Left lung (tissue), 10 donors: ENCODE results near the gene ZNF24. TPM values are rescaled to one million over a fixed set of nuclear protein-coding genes. Genes with fewer than 3 reads are reported as not detected.

Experiments
- ATAC-seq: fragments of 200-7000 bp; cut with Tn5 transposase; one replicate; pipeline ENCODE4 v1.9.1; 2020; ENCODE audit warnings: moderate library complexity
- DNase-seq, 4 donors: peaks; one replicate each; pipeline ENCODE4 v3.0.0-alpha.2; 2013 to 2020
- H3K27ac ChIP-seq, 2 donors: fragments of 200-600 bp; sonication (generic) in 1 of 2; one replicate each; pipeline versions ENCODE4 v1.5.0 to v1.8.0; 2020 to 2021
- H3K27me3 ChIP-seq, 2 donors: fragments of 200-600 bp; sonication (generic) in 1 of 2; one replicate each; pipeline versions ENCODE4 v1.5.0 to v1.8.0; 2020 to 2021
- H3K36me3 ChIP-seq, 2 donors: fragments of 200-600 bp; sonication (generic) in 1 of 2; one replicate each; pipeline versions ENCODE4 v1.5.0 to v1.8.0; 2020 to 2021
- H3K4me1 ChIP-seq, 2 donors: fragments of 200-600 bp; one replicate each; pipeline ENCODE4 v1.8.0; 2021
- H3K4me3 ChIP-seq, 2 donors: fragments of 200-600 bp; sonication (generic) in 1 of 2; one replicate each; pipeline versions ENCODE4 v1.5.0 to v1.8.0; 2020 to 2021; ENCODE audit warnings: mild to moderate bottlenecking in 1 of 2
- H3K9me3 ChIP-seq, 2 donors: fragments of 200-600 bp; sonication (generic) in 1 of 2; one replicate each; pipeline versions ENCODE4 v1.5.0 to v1.8.0; 2020 to 2021
- intact Hi-C, 2 donors: fragments of 100-400 bp; cut with DNase I; formaldehyde crosslinking; loops; one replicate each; pipeline versions ENCODE4 v1.11.2 to v1.14.2; 2022
- polyA plus RNA-seq, 6 donors: library from polyadenylated mRNA; unstranded; fragments of 120-200 nt; gene quantifications; one replicate each; pipeline ENCODE4 v1.2.1, GENCODE V29; 2013; ENCODE audit not compliant: insufficient read length in 6 of 6
- total RNA-seq, 2 donors: library from RNA; stranded (reverse); fragmentation: NEBNext Ultra II Directional; extraction: Animal tissue kit (Norgen Biotek cat#: 25700); gene quantifications; one replicate each; pipeline ENCODE4 v1.2.1, GENCODE V29; 2021
- TF ChIP-seq, protein P1 (sequence below), 2 donors: fragments of 200-600 bp; sonication (generic) in 1 of 2; IDR thresholded peaks; one replicate each; pipeline versions ENCODE4 v1.5.0 to v1.8.0; 2021; ENCODE audit warnings: antibody characterized with exemption in 2 of 2
- donor health status: DM: no; HTN: yes; CAD: no.
- donor health status: DM: no; HTN: no; CAD: no.

ZNF24 gene
- total and polyA plus RNA-seq, 8 donors: 48.9 to 68.9 (median 66.9) TPM

DNA sequence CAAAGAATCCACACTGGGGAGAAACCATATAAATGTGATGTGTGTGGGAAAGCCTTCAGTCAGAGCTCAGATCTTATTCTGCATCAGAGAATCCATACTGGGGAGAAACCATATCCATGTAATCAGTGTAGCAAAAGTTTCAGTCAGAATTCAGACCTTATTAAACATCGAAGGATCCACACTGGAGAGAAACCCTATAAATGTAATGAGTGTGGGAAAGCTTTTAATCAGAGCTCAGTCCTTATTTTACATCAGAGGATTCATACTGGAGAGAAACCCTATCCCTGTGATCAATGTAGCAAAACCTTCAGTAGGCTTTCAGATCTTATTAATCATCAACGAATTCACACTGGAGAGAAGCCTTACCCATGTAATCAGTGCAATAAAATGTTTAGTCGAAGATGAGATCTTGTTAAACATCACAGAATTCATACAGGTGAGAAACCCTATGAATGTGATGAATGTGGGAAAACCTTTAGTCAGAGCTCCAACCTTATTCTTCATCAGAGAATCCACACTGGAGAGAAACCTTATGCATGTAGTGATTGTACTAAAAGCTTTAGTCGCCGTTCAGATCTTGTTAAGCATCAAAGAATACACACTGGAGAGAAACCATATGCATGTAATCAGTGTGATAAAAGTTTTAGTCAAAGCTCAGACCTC lies 37.5 kb downstream of the ZNF24 start:
- peaks cover 7 to 99% of the 10 kb centered on the region in 2 donors for H3K9me3 ChIP-seq
- no peak for DNase-seq
- H3K4me1 ChIP-seq: no peaks in the 10 kb centered on the region
- H3K36me3 ChIP-seq: peaks cover 0 to 76% of the 10 kb centered on the region in 2 donors
- H3K27me3 ChIP-seq: no peaks in the 10 kb centered on the region
- H3K27ac ChIP-seq: no peak overlapping the region
- intact Hi-C loops: no loop called here
- TF ChIP-seq, protein P1, sequence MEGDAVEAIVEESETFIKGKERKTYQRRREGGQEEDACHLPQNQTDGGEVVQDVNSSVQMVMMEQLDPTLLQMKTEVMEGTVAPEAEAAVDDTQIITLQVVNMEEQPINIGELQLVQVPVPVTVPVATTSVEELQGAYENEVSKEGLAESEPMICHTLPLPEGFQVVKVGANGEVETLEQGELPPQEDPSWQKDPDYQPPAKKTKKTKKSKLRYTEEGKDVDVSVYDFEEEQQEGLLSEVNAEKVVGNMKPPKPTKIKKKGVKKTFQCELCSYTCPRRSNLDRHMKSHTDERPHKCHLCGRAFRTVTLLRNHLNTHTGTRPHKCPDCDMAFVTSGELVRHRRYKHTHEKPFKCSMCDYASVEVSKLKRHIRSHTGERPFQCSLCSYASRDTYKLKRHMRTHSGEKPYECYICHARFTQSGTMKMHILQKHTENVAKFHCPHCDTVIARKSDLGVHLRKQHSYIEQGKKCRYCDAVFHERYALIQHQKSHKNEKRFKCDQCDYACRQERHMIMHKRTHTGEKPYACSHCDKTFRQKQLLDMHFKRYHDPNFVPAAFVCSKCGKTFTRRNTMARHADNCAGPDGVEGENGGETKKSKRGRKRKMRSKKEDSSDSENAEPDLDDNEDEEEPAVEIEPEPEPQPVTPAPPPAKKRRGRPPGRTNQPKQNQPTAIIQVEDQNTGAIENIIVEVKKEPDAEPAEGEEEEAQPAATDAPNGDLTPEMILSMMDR (IDR thresholded peaks at IDR 0.05): no peak
- no peak overlapping the region for H3K4me3 ChIP-seq
- no peak for ATAC-seq

DNA sequence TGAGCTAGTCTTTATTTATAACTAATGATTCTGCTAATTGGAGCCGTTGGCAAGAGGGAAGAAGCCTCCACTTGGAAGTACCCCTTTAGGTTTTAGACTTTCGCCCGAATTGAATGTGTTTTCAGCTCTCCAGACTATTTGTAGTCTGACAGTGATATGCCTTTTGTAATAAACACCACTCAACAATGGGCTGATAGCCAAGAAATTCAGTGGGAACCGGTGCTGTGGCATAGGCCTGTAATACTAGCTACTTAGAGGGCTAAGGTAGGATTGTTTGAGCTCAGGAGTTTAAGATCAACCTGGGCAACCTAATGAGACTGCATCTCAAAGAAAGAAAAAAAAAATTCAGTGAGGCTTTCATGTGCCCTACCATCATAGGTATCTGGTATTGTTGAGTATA lies 40.6 kb downstream of the ZNF24 start:
- H3K4me3 ChIP-seq: no peak overlapping the region
- TF ChIP-seq, protein P1 (IDR thresholded peaks at IDR 0.05): no peak
- no peak overlapping the region for H3K27ac ChIP-seq
- peaks cover 7 to 100% of the 10 kb centered on the region in 2 donors for H3K9me3 ChIP-seq
- H3K27me3 ChIP-seq: no peaks in the 10 kb centered on the region
- peaks cover 0 to 84% of the 10 kb centered on the region in 2 donors for H3K36me3 ChIP-seq
- ATAC-seq: no peak
- no peaks in the 10 kb centered on the region for H3K4me1 ChIP-seq
- intact Hi-C loops: no loop called here
- DNase-seq: no peak

DNA sequence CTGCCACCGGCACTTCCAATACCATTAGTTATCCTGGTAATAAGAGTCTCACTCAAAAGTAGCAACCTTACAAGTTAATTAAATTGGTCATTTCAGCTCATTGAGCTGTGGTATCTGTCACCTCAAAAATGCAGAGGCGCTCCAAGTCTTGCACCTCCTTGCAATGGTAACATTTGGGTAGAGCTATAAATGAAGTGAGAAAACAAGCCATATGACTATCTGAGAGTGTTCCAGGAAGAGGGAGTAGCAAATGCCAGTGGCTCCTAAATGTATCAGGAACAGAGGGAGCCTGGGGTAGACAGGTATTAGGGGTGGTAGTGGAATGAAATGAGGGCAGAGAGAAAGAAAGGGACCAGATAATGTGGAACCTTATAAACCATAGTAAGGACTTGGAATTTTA lies 48.2 kb downstream of the ZNF24 start:
- peaks cover 0 to 30% of the 10 kb centered on the region in 2 donors for H3K9me3 ChIP-seq
- H3K4me3 ChIP-seq: no peak overlapping the region
- H3K27ac ChIP-seq: no peak overlapping the region
- TF ChIP-seq, protein P1 (IDR thresholded peaks at IDR 0.05): no peak
- H3K36me3 ChIP-seq: peaks cover 0 to 37% of the 10 kb centered on the region in 2 donors
- no peak for DNase-seq
- no peaks in the 10 kb centered on the region for H3K27me3 ChIP-seq
- intact Hi-C loops: no loop called here
- H3K4me1 ChIP-seq: peaks cover 4 to 14% of the 10 kb centered on the region in 2 donors
- ATAC-seq: no peak

GRCh38 chr18:35291166-35291565 lies 53.1 kb downstream of the ZNF24 start:
- intact Hi-C loops: loop anchor here in 1 of 2 donors (5.0 kb wide), 1 partner anchor 51 kb away; the partner anchor contains the start of gene ZNF24
- TF ChIP-seq, protein P1 (IDR thresholded peaks at IDR 0.05): no peak

GRCh38 chr18:35290094-35290735 lies 54.0 kb downstream of the ZNF24 start, which contains the start of gene ZSCAN30:
Gene ZSCAN30, minus strand, starts transcription at chr18:35290229. Its CDS starts 25,877 bp downstream, at chr18:35264352.
- intact Hi-C loops: loop anchor here in 1 of 2 donors (5.0 kb wide), 1 partner anchor 52 kb away; the partner anchor contains the start of gene ZNF24
- Histone ChIP-seq H3K27ac (peak within 1 kb of the TSS; percentile 80 to 85), H3K9me3 (peaks cover 0 to 7% of the 10 kb centered on the region in 2 donors), H3K36me3 (peaks cover 0 to 15% of the 10 kb centered on the region in 2 donors), H3K27me3 (no peaks in the 10 kb centered on the region), H3K4me1 (peaks cover 9 to 23% of the 10 kb centered on the region in 2 donors), H3K4me3 (peak within 1 kb of the TSS; percentile 76 to 89)
- ATAC-seq (peak; percentile 99), DNase-seq (peak; percentile 95 to 97 (median 96))
- TF ChIP-seq, protein P1 (IDR thresholded peaks at IDR 0.05): no peak

More at GRCh38 chr18:35291166-35291565, 53.1 kb downstream of the ZNF24 start:
- H3K9me3 ChIP-seq: no peaks in the 10 kb centered on the region
- peaks cover 9 to 23% of the 10 kb centered on the region in 2 donors for H3K4me1 ChIP-seq
- no peaks in the 10 kb centered on the region for H3K27me3 ChIP-seq
- ATAC-seq (no peak), DNase-seq (no peak)
- peaks cover 0 to 22% of the 10 kb centered on the region in 2 donors for H3K36me3 ChIP-seq
- H3K27ac ChIP-seq: no peak overlapping the region
- peak overlapping the region; percentile 76 to 89 for H3K4me3 ChIP-seq
